Activated T-helper 17 cell treated with anti-CD3 and anti-CD28 coated beads, Interleukin-2, amount 50 U/mL, for 72 hours (primary cell): ENCODE data around the gene DHRS7B. TPM values are rescaled to one million over a fixed set of nuclear protein-coding genes. Genes with fewer than 3 reads are reported as not detected.
"Not testable (repeated sequence)": the region's sequence is repeated elsewhere in the genome, so short reads cannot be mapped to it uniquely, and the experiment has no call there.

ENCODE experiments used
- ATAC-seq: fragments of 150-1000 bp; cut with Tn5 transposase; replicated peaks from 2 replicates; pipeline ENCODE4 v1.10.0; 2021; ENCODE audit warnings: mild to moderate bottlenecking, moderate library complexity
- H3K27ac Mint-ChIP-seq: one replicate; pipeline ENCODE4 v1.8.0; 2022; ENCODE audit warnings: mixed read lengths
- H3K27me3 Mint-ChIP-seq: one replicate; pipeline ENCODE4 v1.8.0; 2022; ENCODE audit warnings: mixed read lengths
- H3K36me3 Mint-ChIP-seq: one replicate; pipeline ENCODE4 v1.8.0; 2022; ENCODE audit warnings: low read depth, mild to moderate bottlenecking, mixed read lengths
- H3K4me1 Mint-ChIP-seq: one replicate; pipeline ENCODE4 v1.8.0; 2022; ENCODE audit warnings: mixed read lengths
- H3K4me3 Mint-ChIP-seq: one replicate; pipeline ENCODE4 v1.8.0; 2022; ENCODE audit warnings: mild to moderate bottlenecking, mixed read lengths
- H3K9me3 Mint-ChIP-seq: one replicate; pipeline ENCODE4 v1.8.0; 2022; ENCODE audit warnings: mixed read lengths
- total RNA-seq, 2 donors: library from RNA; stranded (reverse); gene quantifications; one replicate each; pipeline ENCODE4 v1.2.3, GENCODE V29; 2022

The DHRS7B gene
- total RNA-seq, 2 donors from 2014 or later: 7.3 to 16.9 TPM

DNA sequence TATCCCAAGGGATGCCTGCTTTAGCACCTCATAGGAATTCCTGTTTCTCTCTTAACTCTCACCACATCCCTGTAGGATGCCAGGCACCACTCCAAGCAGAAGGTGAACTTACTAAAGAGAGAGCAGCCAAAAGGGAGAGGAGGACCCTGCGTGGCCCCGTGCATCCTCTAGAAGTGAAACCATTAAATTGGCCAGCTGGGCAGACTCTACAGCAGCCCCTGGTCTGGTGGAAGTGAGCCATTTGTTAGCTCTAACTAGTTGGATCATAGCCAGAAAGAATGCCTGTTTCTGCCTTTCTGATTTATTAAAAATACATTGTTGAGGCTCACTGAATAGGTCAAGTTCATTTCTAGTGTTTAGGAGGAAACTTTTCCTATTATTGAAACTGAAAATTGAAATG, 64.9 kb downstream of the DHRS7B start:
- no peak overlapping the region for H3K27ac Mint-ChIP-seq
- no peak for ATAC-seq
- H3K4me3 Mint-ChIP-seq: no peak overlapping the region
- H3K36me3 Mint-ChIP-seq: peaks cover 22% of the 10 kb centered on the region
- H3K4me1 Mint-ChIP-seq: peaks cover 6% of the 10 kb centered on the region
- no peaks in the 10 kb centered on the region for H3K9me3 Mint-ChIP-seq
- no peaks in the 10 kb centered on the region for H3K27me3 Mint-ChIP-seq

DNA sequence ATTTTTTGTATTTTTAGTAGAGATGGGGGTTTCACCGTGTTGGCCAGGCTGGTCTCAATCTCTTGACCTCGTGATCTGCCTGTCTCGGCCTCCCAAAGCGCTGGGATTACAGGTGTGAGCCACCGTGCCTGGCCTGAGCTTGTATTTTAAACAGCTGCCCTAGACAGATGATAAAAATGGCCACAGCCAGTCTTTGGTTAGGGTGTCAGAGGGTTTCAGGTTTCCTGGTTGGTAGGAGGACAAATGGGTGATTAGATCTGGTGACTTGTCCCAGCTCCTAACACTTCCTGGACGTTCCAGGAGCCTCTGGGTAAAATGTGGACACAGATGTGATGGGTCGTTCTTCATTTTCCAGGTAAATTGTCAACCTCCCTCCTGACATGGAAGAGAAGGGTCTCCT, 65.7 kb downstream of the DHRS7B start:
- H3K27ac Mint-ChIP-seq: not testable (repeated sequence)

DNA sequence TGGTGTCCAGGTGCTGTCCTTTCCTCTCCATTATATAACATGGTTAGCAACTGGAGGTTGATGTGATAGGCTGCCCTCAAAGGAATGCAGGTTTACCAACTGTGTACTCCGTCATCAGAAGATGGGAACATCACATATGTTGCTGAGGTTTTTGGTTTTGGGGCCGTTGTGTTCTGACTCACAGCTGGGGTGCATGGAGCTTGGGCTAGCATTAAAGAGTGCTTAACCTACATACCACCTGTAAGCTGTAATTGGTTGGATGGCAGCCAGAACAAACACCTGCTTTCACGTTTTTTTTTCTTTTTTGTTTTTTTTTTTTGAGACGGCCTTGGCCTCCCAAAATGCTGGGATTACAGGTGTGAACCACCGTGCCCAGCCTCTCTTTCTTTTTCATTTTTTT, 66.3 kb downstream of the DHRS7B start:
- H3K27ac Mint-ChIP-seq: peak overlapping the region; percentile 28
- H3K9me3 Mint-ChIP-seq: no peaks in the 10 kb centered on the region
- H3K4me3 Mint-ChIP-seq: no peak overlapping the region
- no peaks in the 10 kb centered on the region for H3K27me3 Mint-ChIP-seq
- peaks cover 34% of the 10 kb centered on the region for H3K36me3 Mint-ChIP-seq
- ATAC-seq: peak; percentile 80
- peaks cover 6% of the 10 kb centered on the region for H3K4me1 Mint-ChIP-seq

More for the DNA sequence above, 65.7 kb downstream of the DHRS7B start:
- H3K9me3 Mint-ChIP-seq, H3K4me1 Mint-ChIP-seq, ATAC-seq, H3K27me3 Mint-ChIP-seq, H3K4me3 Mint-ChIP-seq: not testable (repeated sequence)
- H3K36me3 Mint-ChIP-seq: peaks cover 28% of the 10 kb centered on the region

DNA sequence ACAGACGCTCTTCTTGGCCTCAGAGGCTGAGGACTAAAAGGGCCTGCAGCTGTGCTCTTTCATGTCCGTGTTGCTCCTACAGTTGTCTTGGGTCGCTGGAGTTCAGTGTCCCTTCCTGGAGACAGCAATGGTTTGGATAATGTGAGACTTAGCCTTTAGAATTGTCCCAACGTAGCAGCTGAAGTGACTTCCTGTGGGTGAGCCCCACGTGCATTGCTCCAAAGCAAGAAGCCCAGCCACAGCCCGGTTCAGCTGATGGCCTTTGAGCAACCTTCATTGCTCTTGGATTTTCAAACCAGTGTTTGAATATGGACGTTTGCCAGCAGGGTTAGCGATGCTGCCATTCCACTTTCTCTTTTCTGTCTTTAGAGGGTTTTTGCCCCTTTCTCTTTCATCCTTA, 67.5 kb downstream of the DHRS7B start:
- Mint-ChIP-seq H3K27ac (peak overlapping the region; percentile 25), H3K27me3 (no peaks in the 10 kb centered on the region), H3K4me3 (no peak overlapping the region)

DNA sequence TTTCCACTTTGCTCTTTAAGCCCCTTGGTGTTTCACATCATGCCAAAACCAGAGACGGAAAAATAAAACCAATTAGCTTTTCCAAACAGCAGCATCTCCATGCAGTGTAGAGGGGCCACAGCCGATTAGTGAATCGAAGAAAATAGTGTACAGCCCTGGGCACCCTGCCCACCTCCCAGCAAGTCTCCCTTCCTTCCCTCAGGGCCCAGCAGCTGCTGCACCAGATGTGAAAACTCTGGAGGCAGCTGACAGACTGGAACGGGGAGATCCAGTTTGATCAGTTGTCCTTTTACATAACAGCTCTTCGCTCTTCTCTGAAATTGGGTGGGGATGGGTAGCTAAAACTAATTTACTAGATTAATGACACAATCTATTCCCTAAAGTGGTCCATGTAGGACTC, 67.9 kb downstream of the DHRS7B start:
- Mint-ChIP-seq H3K36me3 (peaks cover 44% of the 10 kb centered on the region), H3K9me3 (no peaks in the 10 kb centered on the region), H3K27me3 (no peaks in the 10 kb centered on the region), H3K27ac (peak overlapping the region; percentile 25), H3K4me3 (no peak overlapping the region), H3K4me1 (peaks cover 6% of the 10 kb centered on the region)
- ATAC-seq: no peak

More for the DNA sequence above, 67.5 kb downstream of the DHRS7B start:
- Mint-ChIP-seq H3K4me1 (peaks cover 6% of the 10 kb centered on the region), H3K36me3 (peaks cover 44% of the 10 kb centered on the region), H3K9me3 (no peaks in the 10 kb centered on the region)
- no peak for ATAC-seq

GRCh38 chr17:21196126-21196525, 69.4 kb downstream of the DHRS7B start:
- Mint-ChIP-seq H3K36me3 (peaks cover 39% of the 10 kb centered on the region), H3K4me1 (peaks cover 14% of the 10 kb centered on the region), H3K27ac (no peak overlapping the region), H3K9me3 (no peaks in the 10 kb centered on the region), H3K27me3 (no peaks in the 10 kb centered on the region), H3K4me3 (no peak overlapping the region)
- no peak for ATAC-seq

DNA sequence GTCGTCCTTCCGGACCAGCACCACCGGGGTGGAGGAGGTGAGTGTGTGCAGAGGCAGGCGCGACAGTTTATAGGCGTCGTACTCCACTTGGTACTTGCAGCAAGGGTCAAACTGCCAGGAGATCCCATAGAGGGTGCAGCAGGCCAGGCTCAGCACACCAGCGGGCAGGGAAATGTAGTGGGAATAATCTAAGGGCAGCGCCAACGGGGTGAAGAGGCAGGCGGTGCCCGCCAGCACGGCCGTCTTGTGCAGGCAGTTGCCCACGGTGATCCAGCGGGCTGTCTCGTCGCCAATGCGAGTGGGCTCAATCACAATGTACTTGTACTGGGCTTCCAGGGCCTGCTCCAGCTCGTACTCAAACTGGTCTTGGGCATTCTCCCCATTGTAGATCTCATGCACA, 71.6 kb downstream of the DHRS7B start:
- no peak overlapping the region for H3K27ac Mint-ChIP-seq
- H3K27me3 Mint-ChIP-seq: no peaks in the 10 kb centered on the region
- ATAC-seq: no peak
- H3K36me3 Mint-ChIP-seq: peaks cover 41% of the 10 kb centered on the region
- H3K4me1 Mint-ChIP-seq: peaks cover 16% of the 10 kb centered on the region
- H3K9me3 Mint-ChIP-seq: no peaks in the 10 kb centered on the region
- no peak overlapping the region for H3K4me3 Mint-ChIP-seq

DNA sequence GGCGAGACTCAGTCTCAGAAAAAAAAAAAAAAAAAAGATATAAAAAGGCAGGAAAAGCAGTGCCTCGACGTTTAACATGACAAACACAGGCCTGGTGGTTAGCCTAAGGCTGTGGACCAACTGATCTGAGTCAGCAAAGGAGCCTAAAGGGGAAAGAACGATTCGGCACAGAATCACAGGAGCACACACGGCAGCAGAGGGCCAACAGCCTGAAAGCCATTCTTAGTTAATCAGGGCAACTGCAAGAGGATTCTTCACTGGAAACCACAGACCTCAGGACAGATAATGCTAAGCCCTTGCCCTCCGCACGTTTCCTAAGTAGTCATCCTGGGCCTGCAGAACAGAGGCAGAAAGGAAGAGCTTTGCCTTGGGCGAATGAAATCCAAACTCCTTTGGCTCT, 72.5 kb downstream of the DHRS7B start:
- no peaks in the 10 kb centered on the region for H3K9me3 Mint-ChIP-seq
- H3K27me3 Mint-ChIP-seq: no peaks in the 10 kb centered on the region
- peak; percentile 34 for ATAC-seq
- H3K36me3 Mint-ChIP-seq: peaks cover 42% of the 10 kb centered on the region
- peaks cover 14% of the 10 kb centered on the region for H3K4me1 Mint-ChIP-seq
- no peak overlapping the region for H3K4me3 Mint-ChIP-seq
- H3K27ac Mint-ChIP-seq: no peak overlapping the region

- Mint-ChIP-seq H3K4me1 (peaks cover 10% of the 10 kb centered on the region), H3K4me3 (no peak overlapping the region), H3K36me3 (peaks cover 37% of the 10 kb centered on the region), H3K9me3 (no peaks in the 10 kb centered on the region), H3K27me3 (no peaks in the 10 kb centered on the region), H3K27ac (no peak overlapping the region)
- no peak for ATAC-seq
These were observed 73.1 kb downstream of the DHRS7B start for GRCh38 chr17:21199856-21200255.

- Mint-ChIP-seq H3K27ac (no peak overlapping the region), H3K9me3 (no peaks in the 10 kb centered on the region), H3K4me1 (peaks cover 10% of the 10 kb centered on the region), H3K27me3 (no peaks in the 10 kb centered on the region), H3K36me3 (peaks cover 37% of the 10 kb centered on the region), H3K4me3 (no peak overlapping the region)
- ATAC-seq: no peak
These were observed 74.0 kb downstream of the DHRS7B start for GRCh38 chr17:21200590-21201297.

- no peak for ATAC-seq
These were observed 74.5 kb downstream of the DHRS7B start for GRCh38 chr17:21201298-21201595.

DNA sequence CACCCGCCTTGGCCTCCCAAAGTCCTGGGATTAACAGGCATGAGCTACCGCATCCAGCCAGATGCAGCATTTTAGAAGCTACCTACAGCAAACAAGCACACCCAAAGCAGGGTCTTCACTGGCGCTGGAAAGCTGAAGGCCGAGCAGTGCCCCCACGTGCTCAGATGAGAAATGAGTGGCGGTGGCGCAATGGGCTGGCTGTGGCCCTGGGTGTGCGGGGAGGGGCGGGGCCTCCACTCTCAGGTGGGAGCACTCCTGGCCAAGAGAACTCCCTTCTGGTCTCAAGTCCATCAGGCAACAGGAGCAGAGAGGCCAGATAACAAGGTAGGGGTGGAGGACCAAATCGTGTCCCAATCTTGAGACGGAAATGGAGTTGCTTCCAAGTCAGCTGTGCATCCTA, 75.1 kb downstream of the DHRS7B start:
- no peaks in the 10 kb centered on the region for H3K9me3 Mint-ChIP-seq
- ATAC-seq: no peak

More at GRCh38 chr17:21201298-21201595, 74.5 kb downstream of the DHRS7B start:
- no peak overlapping the region for H3K27ac Mint-ChIP-seq
- no peak overlapping the region for H3K4me3 Mint-ChIP-seq
- H3K36me3 Mint-ChIP-seq: peaks cover 37% of the 10 kb centered on the region
- H3K9me3 Mint-ChIP-seq: no peaks in the 10 kb centered on the region
- H3K4me1 Mint-ChIP-seq: peaks cover 10% of the 10 kb centered on the region
- no peaks in the 10 kb centered on the region for H3K27me3 Mint-ChIP-seq

DNA sequence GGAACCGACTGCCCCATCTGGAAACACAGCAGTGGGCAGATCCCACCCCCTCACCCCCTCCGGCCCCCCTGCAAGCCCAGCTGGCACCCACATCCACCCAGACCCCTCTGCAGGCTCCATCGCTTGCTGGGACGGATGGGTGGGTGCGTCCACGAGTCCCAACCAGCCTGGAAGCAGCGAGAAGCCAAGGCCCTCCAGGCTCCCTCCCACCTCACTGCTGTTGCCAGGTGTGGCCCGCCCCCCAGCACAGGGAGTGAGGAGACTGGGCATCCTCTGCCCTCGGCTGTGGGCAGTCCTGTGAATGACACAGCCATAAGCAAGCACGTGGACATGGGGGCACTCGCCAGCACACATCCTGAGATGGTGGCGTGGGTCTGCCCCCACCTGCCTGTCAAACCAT, 75.7 kb downstream of the DHRS7B start:
- ATAC-seq: no peak
- peaks cover 10% of the 10 kb centered on the region for H3K4me1 Mint-ChIP-seq

More for the DNA sequence above, 75.1 kb downstream of the DHRS7B start:
- H3K36me3 Mint-ChIP-seq: peaks cover 32% of the 10 kb centered on the region
- peaks cover 10% of the 10 kb centered on the region for H3K4me1 Mint-ChIP-seq
- no peaks in the 10 kb centered on the region for H3K27me3 Mint-ChIP-seq
- H3K27ac Mint-ChIP-seq: no peak overlapping the region
- no peak overlapping the region for H3K4me3 Mint-ChIP-seq

GRCh38 chr17:21204935-21205334, 78.2 kb downstream of the DHRS7B start:
- H3K9me3 Mint-ChIP-seq: no peaks in the 10 kb centered on the region
- no peaks in the 10 kb centered on the region for H3K27me3 Mint-ChIP-seq
- H3K4me3 Mint-ChIP-seq: no peak overlapping the region
- ATAC-seq: no peak
- H3K27ac Mint-ChIP-seq: no peak overlapping the region
- H3K36me3 Mint-ChIP-seq: peaks cover 22% of the 10 kb centered on the region
- peaks cover 10% of the 10 kb centered on the region for H3K4me1 Mint-ChIP-seq

More for the DNA sequence above, 75.7 kb downstream of the DHRS7B start:
- no peaks in the 10 kb centered on the region for H3K27me3 Mint-ChIP-seq
- no peak overlapping the region for H3K27ac Mint-ChIP-seq
- H3K9me3 Mint-ChIP-seq: no peaks in the 10 kb centered on the region
- no peak overlapping the region for H3K4me3 Mint-ChIP-seq
- H3K36me3 Mint-ChIP-seq: peaks cover 26% of the 10 kb centered on the region

GRCh38 chr17:21208352-21208751, 81.6 kb downstream of the DHRS7B start:
- no peak overlapping the region for H3K27ac Mint-ChIP-seq
- no peak for ATAC-seq
- H3K36me3 Mint-ChIP-seq: peaks cover 34% of the 10 kb centered on the region
- H3K27me3 Mint-ChIP-seq: no peaks in the 10 kb centered on the region
- H3K9me3 Mint-ChIP-seq: no peaks in the 10 kb centered on the region
- peaks cover 9% of the 10 kb centered on the region for H3K4me1 Mint-ChIP-seq
- H3K4me3 Mint-ChIP-seq: no peak overlapping the region
